Measurements from ENCODE around the gene EFHC2. TPM values are rescaled to one million over a fixed set of nuclear protein-coding genes. Genes with fewer than 3 reads are reported as not detected.

EFHC2 gene
- total and polyA plus RNA-seq, 2 of the 8 experiments (the other 6 are each of a cell fraction or from before 2014, with no cell fraction given): 1.8 to 3.4 TPM

DNA sequence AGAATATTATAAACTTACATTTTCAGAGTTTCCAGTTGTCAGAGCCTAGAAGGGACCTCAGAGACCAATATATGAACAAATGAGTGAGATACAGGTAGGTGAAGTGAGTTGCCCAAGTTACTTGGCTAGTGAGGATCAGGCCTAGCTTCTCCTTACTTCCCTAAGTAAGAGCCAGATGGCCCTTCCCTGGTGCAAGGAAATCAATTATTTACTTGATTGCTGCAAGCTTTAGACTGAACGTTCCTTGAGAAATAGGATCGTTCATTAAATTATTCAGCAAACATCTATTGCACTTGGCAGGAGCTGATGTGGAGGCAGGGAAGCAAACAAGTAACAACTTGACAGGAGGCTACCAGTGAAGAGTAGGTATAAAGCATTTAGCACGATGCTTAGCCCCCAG, 117.8 kb downstream of the EFHC2 start:
- Histone ChIP-seq H3K4me2 (ENCODE audit: insufficient read depth in 1 of 2, low read depth in 2 of 2, low read length in 2 of 2) (no peak overlapping the region), H4K91ac (replicated peaks; ENCODE audit: insufficient read length, low read length) (no peak overlapping the region), H3K56ac (replicated peaks; ENCODE audit: insufficient read length, low read depth, low read length) (no peak overlapping the region), H3K79me1 (ENCODE audit: low read depth, low read length) (no peaks in the 10 kb centered on the region), H4K20me1 (replicated peaks in 1 of 2; ENCODE audit: control insufficient read depth in 1 of 2, insufficient read depth in 2 of 2, low read length in 2 of 2) (no peaks in the 10 kb centered on the region), H3K27ac (ENCODE audit: low read depth, low read length) (no peak overlapping the region), H3K4me1 (replicated peaks in 1 of 4; ENCODE audit: control insufficient read depth in 3 of 4, insufficient read depth in 4 of 4, low read length in 3 of 4) (no peaks in the 10 kb centered on the region), H2AFZ (ENCODE audit: low read length) (no peak overlapping the region), H2BK20ac (ENCODE audit: low read length) (no peak overlapping the region), H2BK120ac (replicated peaks; ENCODE audit: low read depth, low read length) (no peak overlapping the region), H3K79me2 (ENCODE audit: control insufficient read depth in 1 of 2, insufficient read depth in 2 of 2, low read length in 2 of 2) (no peaks in the 10 kb centered on the region), H3K14ac (ENCODE audit: insufficient read length) (no peak overlapping the region), H3K23ac (ENCODE audit: insufficient read length) (no peak overlapping the region), H3K36me3 (ENCODE audit: control insufficient read depth in 2 of 4, insufficient read depth in 4 of 4, low read length in 3 of 4) (no peaks in the 10 kb centered on the region), H3K27me3 (replicated peaks in 1 of 4; ENCODE audit: control insufficient read depth in 3 of 4, extremely low read depth in 1 of 4, insufficient read depth in 3 of 4, low read length in 3 of 4) (no peaks in the 10 kb centered on the region), H4K8ac (ENCODE audit: extremely low read depth, insufficient read depth, low read length) (no peak overlapping the region), H3K9ac (replicated peaks in 1 of 4; ENCODE audit: extremely low read depth in 1 of 4, low read depth in 3 of 4, low read length in 3 of 4) (no peak overlapping the region), H2AK5ac (ENCODE audit: low read depth, low read length) (no peak overlapping the region), H2BK5ac (ENCODE audit: low read depth, low read length) (no peak overlapping the region), H4K5ac (ENCODE audit: insufficient read length, low read depth, low read length) (no peak overlapping the region), H2BK15ac (ENCODE audit: low read length) (no peak overlapping the region), H3K18ac (ENCODE audit: extremely low read depth, low read length) (no peak overlapping the region), H3K4me3 (ENCODE audit: extremely low read depth in 1 of 4, insufficient read depth in 2 of 4, low read depth in 3 of 4, low read length in 4 of 4) (no peak overlapping the region), H3K9me3 (ENCODE audit: insufficient read depth in 2 of 2, low read depth in 1 of 2, low read length in 1 of 2) (no peaks in the 10 kb centered on the region), H3K23me2 (ENCODE audit: low read depth, low read length) (no peaks in the 10 kb centered on the region), H2BK12ac (ENCODE audit: low read depth, low read length) (no peak overlapping the region), H3K4ac (replicated peaks; ENCODE audit: insufficient read length, low read depth, low read length) (no peak overlapping the region)
- CTCF ChIA-PET (ENCODE audit: partially characterized antibody): interaction anchor here (1.2 kb wide), 2 partner anchors 18 to 22 kb away, joined by 3 read pairs; no protein-coding TSS in a partner anchor
- DNase-seq (ENCODE audit: low read depth in 1 of 2, low spot score in 2 of 2): no peak
- 85% methylated on average over 2 of the region's 3 CpGs; no CpG with 5 or more reads in 1 of the 2 experiments for WGBS, 2 experiments (ENCODE audit: extremely low coverage in 1 of 2, insufficient coverage in 1 of 2, insufficient read length in 1 of 2, insufficient replicate concordance in 2 of 2, low coverage in 1 of 2, low lambda C conversion rate in 2 of 2, missing lambda C conversion rate in 1 of 2)
- POLR2A ChIA-PET (ENCODE audit: partially characterized antibody): no interaction called here
- no peak for FAIRE-seq
- TF ChIP-seq RAD21 (IDR thresholded peaks at IDR 0.05 in 1 of 2, conservative IDR thresholded peaks at IDR 0.05 in 1 of 2; ENCODE audit: low read depth in 2 of 2, low read length in 2 of 2) (no peak), CBX8 (IDR thresholded peaks at IDR 0.05; ENCODE audit: borderline replicate concordance, low read depth, low read length) (no peak), POU5F1 (IDR thresholded peaks at IDR 0.05; ENCODE audit: low read depth, low read length) (no peak), ATF2 (IDR thresholded peaks at IDR 0.05; ENCODE audit: low read length) (no peak), POLR2AphosphoS5 (IDR thresholded peaks at IDR 0.05; ENCODE audit: low read depth, low read length) (no peak), PHF8 (conservative IDR thresholded peaks at IDR 0.05; ENCODE audit: low read depth, low read length) (no peak), JUN (IDR thresholded peaks at IDR 0.05; ENCODE audit: low read depth, low read length) (no peak)
